OCI-LY7 (cell line): Measurements from ENCODE around the gene ADARB2. TPM values are rescaled to one million over a fixed set of nuclear protein-coding genes. Genes with fewer than 3 reads are reported as not detected.

Experiments used
- BruUV-seq: library from RNA; stranded (reverse); fragments of 400-500 nt; replicated peaks from 2 replicates; lab custom pipeline; 2021; lab: Mats Ljungman, UMichigan
- CTCF ChIA-PET: fragments of 300-600 bp; sonication (Branson Sonifier 250); formaldehyde crosslinking; loops from one replicate; lab custom pipeline; 2022; ENCODE audit warnings: antibody characterized with exemption; ENCODE audit not compliant: unreplicated experiment; lab: Charles Lee
- POLR2A ChIA-PET: fragments of 300-600 bp; sonication (Branson Sonifier 250); formaldehyde crosslinking; loops from one replicate; lab custom pipeline; 2022; ENCODE audit warnings: antibody characterized with exemption; lab: Charles Lee
- DNase-seq: peaks from one replicate; pipeline ENCODE4 v3.0.0-alpha.2; 2015; ENCODE audit warnings: low spot score
- H2AFZ ChIP-seq: fragments of 200-600 bp; sonication (generic), shearing (Covaris generic); 2 replicates; pipeline ENCODE4 v1.6.1; 2014; ENCODE audit warnings: mild to moderate bottlenecking, antibody characterized with exemption, low read length, moderate library complexity
- H3K27ac ChIP-seq: fragments of 200-600 bp; sonication (generic); 2 replicates; pipeline ENCODE4 v1.5.1; 2014; ENCODE audit warnings: mixed run types, low read depth, mild to moderate bottlenecking, moderate library complexity, low read length, inconsistent platforms; ENCODE audit not compliant: poor library complexity, severe bottlenecking
- H3K36me3 ChIP-seq: fragments of 200-600 bp; sonication (generic); 2 replicates; pipeline ENCODE4 v1.6.1; 2014; ENCODE audit warnings: mild to moderate bottlenecking, antibody characterized with exemption, low read length, moderate library complexity, mixed read lengths; ENCODE audit not compliant: insufficient read depth
- H3K4me1 ChIP-seq: fragments of 200-600 bp; sonication (generic); 2 replicates; pipeline ENCODE4 v1.5.1; 2014; ENCODE audit warnings: mild to moderate bottlenecking, low read length; ENCODE audit not compliant: insufficient read depth, poor library complexity, severe bottlenecking
- H3K4me2 ChIP-seq: fragments of 200-600 bp; sonication (generic); 2 replicates; pipeline ENCODE4 v1.6.1; 2014; ENCODE audit warnings: mild to moderate bottlenecking, low read length
- H3K4me3 ChIP-seq: fragments of 200-600 bp; sonication (generic); 2 replicates; pipeline ENCODE4 v1.5.1; 2014; ENCODE audit warnings: mild to moderate bottlenecking, low read depth, low read length; ENCODE audit not compliant: poor library complexity, severe bottlenecking
- H3K79me2 ChIP-seq: fragments of 200-600 bp; sonication (generic); 2 replicates; pipeline ENCODE4 v1.6.1; 2016; ENCODE audit warnings: low read depth, mild to moderate bottlenecking, low read length, moderate library complexity, mixed read lengths; ENCODE audit not compliant: insufficient read depth
- H3K9me2 ChIP-seq: fragments of 200-600 bp; sonication (generic); 2 replicates; pipeline ENCODE4 v1.6.1; 2016; ENCODE audit warnings: mild to moderate bottlenecking, low read length, mixed read lengths; ENCODE audit not compliant: insufficient read depth
- H3K9me3 ChIP-seq: fragments of 200-600 bp; sonication (generic); 2 replicates; pipeline ENCODE4 v1.6.1; 2014; ENCODE audit warnings: mild to moderate bottlenecking, mixed run types, low read length, mixed read lengths
- H4K20me1 ChIP-seq: fragments of 200-600 bp; sonication (generic); 2 replicates; pipeline ENCODE4 v1.6.1; 2014; ENCODE audit warnings: mild to moderate bottlenecking, antibody characterized with exemption, low read length, moderate library complexity, mixed read lengths; ENCODE audit not compliant: insufficient read depth
- EZH2phosphoT487 ChIP-seq: fragments of 200-600 bp; sonication (generic); IDR thresholded peaks from 2 replicates; pipeline ENCODE4 v1.6.1; 2018; ENCODE audit warnings: low read depth, borderline replicate concordance, mild to moderate bottlenecking, mixed run types, antibody characterized with exemption, low read length, moderate library complexity, mixed read lengths
- intact Hi-C: fragments of 100-400 bp; cut with micrococcal nuclease; formaldehyde crosslinking; loops from one replicate; pipeline ENCODE4 v1.10.0; 2022; ENCODE audit not compliant: unreplicated experiment
- total RNA-seq, 2 experiments: library from RNA; depleted of rRNA in 1 of 2; stranded (reverse); fragments of >200 nt in 1 of 2; shearing (Covaris generic) in 1 of 2; gene quantifications; 2 replicates each; pipeline ENCODE4 v1.2.3, GENCODE V29; 2014 to 2022
- TF ChIP-seq, protein P1 (sequence below): fragments of 200-600 bp; sonication (generic); conservative IDR thresholded peaks from 2 replicates; pipeline ENCODE4 v1.5.1; 2014; ENCODE audit warnings: mild to moderate bottlenecking, antibody characterized with exemption, low read length, moderate library complexity, mixed read lengths

ADARB2 gene
- total RNA-seq, 2 experiments from 2014 or later = 0.03 TPM; not detected in 1

DNA sequence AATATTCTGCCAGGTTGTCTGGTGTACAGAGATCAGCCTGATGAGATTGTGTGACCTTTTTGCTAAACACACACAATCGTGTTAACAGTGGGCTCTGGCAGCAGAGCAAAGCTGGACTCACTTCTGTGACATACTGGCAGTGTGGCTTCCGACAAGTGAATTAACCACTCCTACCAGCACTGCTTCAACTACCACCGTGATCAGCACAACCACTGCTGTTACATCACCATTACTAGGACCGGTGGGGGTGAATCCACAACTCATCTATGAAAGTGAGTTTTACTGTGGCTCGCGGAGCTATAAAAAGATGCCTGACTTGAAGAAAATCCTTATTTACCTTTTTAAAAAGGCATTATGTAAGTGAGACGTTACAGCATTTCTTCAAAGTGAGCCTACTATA lies 545.6 kb downstream of the ADARB2 start:
- TF ChIP-seq EZH2phosphoT487 = no peak
- TF ChIP-seq, protein P1, sequence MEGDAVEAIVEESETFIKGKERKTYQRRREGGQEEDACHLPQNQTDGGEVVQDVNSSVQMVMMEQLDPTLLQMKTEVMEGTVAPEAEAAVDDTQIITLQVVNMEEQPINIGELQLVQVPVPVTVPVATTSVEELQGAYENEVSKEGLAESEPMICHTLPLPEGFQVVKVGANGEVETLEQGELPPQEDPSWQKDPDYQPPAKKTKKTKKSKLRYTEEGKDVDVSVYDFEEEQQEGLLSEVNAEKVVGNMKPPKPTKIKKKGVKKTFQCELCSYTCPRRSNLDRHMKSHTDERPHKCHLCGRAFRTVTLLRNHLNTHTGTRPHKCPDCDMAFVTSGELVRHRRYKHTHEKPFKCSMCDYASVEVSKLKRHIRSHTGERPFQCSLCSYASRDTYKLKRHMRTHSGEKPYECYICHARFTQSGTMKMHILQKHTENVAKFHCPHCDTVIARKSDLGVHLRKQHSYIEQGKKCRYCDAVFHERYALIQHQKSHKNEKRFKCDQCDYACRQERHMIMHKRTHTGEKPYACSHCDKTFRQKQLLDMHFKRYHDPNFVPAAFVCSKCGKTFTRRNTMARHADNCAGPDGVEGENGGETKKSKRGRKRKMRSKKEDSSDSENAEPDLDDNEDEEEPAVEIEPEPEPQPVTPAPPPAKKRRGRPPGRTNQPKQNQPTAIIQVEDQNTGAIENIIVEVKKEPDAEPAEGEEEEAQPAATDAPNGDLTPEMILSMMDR = no peak
- ChIA-PET POLR2A (no interaction called here), CTCF (no interaction called here)
- Histone ChIP-seq H3K27ac (no peak overlapping the region), H3K4me3 (no peak overlapping the region), H3K9me2 (no peaks in the 10 kb centered on the region), H4K20me1 (no peaks in the 10 kb centered on the region), H3K9me3 (no peaks in the 10 kb centered on the region), H3K4me2 (no peak overlapping the region), H3K79me2 (no peaks in the 10 kb centered on the region), H3K36me3 (no peaks in the 10 kb centered on the region), H3K4me1 (no peaks in the 10 kb centered on the region), H2AFZ (no peak overlapping the region)
- DNase-seq = no peak
- intact Hi-C loops = no loop called here
- BruUV-seq = no TSS peak

DNA sequence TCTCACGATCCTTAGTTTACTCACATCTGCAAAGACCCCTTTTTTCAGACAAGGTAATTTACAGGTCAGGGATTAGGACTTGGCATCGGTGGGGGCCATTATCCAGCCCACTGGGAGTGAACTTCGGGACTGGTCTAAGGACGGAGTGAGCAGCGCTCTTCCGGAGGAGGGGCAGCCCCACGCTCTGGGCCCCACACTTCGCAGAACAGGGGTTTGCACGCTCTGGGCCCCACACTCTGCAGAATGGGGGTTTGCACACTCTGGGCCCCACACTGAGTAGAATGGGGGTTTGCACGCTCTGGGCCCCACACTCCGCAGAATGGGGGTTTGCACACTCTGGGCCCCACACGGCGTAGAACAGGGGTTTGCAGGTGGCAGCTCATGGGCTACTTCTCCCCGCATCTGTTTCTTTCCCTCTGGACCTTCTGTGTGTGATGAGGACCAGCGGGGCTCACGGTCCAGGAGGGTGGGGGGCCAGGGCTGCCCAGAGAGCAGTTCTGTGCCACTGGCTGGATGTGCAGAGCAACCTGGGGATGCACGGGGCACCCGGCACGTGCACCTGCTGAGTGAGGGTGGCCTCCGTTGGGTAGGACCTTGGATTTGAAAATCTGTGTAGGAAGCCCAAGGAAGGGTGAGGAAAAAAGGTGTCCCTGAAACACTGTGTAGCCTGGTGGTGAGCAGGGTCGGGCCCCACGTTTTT lies 546.4 kb downstream of the ADARB2 start:
- Histone ChIP-seq H3K4me1 (no peaks in the 10 kb centered on the region), H3K9me2 (no peaks in the 10 kb centered on the region), H4K20me1 (no peaks in the 10 kb centered on the region), H3K36me3 (no peaks in the 10 kb centered on the region), H3K79me2 (no peaks in the 10 kb centered on the region), H3K9me3 (no peaks in the 10 kb centered on the region), H2AFZ (no peak overlapping the region), H3K27ac (no peak overlapping the region), H3K4me2 (no peak overlapping the region), H3K4me3 (no peak overlapping the region)
- DNase-seq = no peak
- BruUV-seq = no TSS peak
- TF ChIP-seq, protein P1 = no peak
- TF ChIP-seq EZH2phosphoT487 = no peak
- CTCF ChIA-PET = no interaction called here
- POLR2A ChIA-PET = no interaction called here
- intact Hi-C loops = no loop called here

DNA sequence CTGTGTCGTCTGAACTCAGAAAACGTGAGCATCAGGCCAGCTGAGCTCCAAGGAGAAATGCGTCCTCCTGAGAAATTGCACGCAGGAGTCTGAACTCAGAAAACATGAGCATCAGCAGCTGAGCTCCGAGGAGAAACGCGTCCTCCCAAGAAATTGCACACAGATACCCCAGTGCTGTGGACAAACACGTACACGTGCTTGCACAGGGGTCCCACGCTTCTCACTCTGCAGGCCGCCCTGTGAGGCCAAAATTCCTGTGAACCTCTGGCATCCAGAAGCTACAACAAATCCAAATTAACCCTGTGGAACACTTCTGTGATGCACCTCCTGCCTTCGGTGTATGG lies 547.3 kb downstream of the ADARB2 start:
- Histone ChIP-seq H3K4me1 (no peaks in the 10 kb centered on the region), H3K9me2 (no peaks in the 10 kb centered on the region)

More for the DNA sequence above, 547.3 kb downstream of the ADARB2 start:
- H3K27ac ChIP-seq = no peak overlapping the region
- intact Hi-C loops = no loop called here
- no peak overlapping the region for H3K4me2 ChIP-seq
- no peaks in the 10 kb centered on the region for H3K36me3 ChIP-seq
- ChIA-PET POLR2A (no interaction called here), CTCF (no interaction called here)
- H3K9me3 ChIP-seq = no peaks in the 10 kb centered on the region
- H3K4me3 ChIP-seq = no peak overlapping the region
- H2AFZ ChIP-seq = no peak overlapping the region
- DNase-seq = no peak
- H3K79me2 ChIP-seq = no peaks in the 10 kb centered on the region
- H4K20me1 ChIP-seq = no peaks in the 10 kb centered on the region
- no TSS peak for BruUV-seq
- no peak for TF ChIP-seq EZH2phosphoT487
